Activated T-cell treated with anti-CD3 and anti-CD28 coated beads, Interleukin-2, amount 50 U/mL, for 4 hours (primary cell): Measurements from ENCODE around the gene PNPLA2. TPM values are rescaled to one million over a fixed set of nuclear protein-coding genes. Genes with fewer than 3 reads are reported as not detected.
A peak's percentile ranks its signal among the peaks of the same experiment; 100 is the strongest.

Experiments
- ATAC-seq, 2 donors: fragments of 200-7000 bp; cut with Tn5 transposase; one replicate each; pipeline ENCODE4 v1.10.0; 2021
- DNase-seq: peaks from one replicate; pipeline ENCODE4 v3.0.0-alpha.2; 2020
- H3K27me3 Mint-ChIP-seq: one replicate; pipeline ENCODE4 v1.8.0; 2021; ENCODE audit warnings: low read depth, mixed read lengths
- H3K36me3 Mint-ChIP-seq: one replicate; pipeline ENCODE4 v1.8.0; 2022; ENCODE audit warnings: mixed read lengths; ENCODE audit not compliant: insufficient read depth
- H3K4me1 Mint-ChIP-seq: one replicate; pipeline ENCODE4 v1.8.0; 2021; ENCODE audit warnings: low read depth, mixed read lengths
- H3K4me3 Mint-ChIP-seq: one replicate; pipeline ENCODE4 v1.8.0; 2021; ENCODE audit warnings: mild to moderate bottlenecking, moderate library complexity, mixed read lengths
- H3K9me3 Mint-ChIP-seq: one replicate; pipeline ENCODE4 v1.8.0; 2021; ENCODE audit warnings: mixed read lengths
- total RNA-seq, 3 donors: library from RNA; stranded (reverse); gene quantifications; one replicate each; pipeline ENCODE4 v1.2.1, GENCODE V29; 2021

Gene PNPLA2, protein sequence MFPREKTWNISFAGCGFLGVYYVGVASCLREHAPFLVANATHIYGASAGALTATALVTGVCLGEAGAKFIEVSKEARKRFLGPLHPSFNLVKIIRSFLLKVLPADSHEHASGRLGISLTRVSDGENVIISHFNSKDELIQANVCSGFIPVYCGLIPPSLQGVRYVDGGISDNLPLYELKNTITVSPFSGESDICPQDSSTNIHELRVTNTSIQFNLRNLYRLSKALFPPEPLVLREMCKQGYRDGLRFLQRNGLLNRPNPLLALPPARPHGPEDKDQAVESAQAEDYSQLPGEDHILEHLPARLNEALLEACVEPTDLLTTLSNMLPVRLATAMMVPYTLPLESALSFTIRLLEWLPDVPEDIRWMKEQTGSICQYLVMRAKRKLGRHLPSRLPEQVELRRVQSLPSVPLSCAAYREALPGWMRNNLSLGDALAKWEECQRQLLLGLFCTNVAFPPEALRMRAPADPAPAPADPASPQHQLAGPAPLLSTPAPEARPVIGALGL
- 10 to 100 TPM; 55.5 to 62.4 (median 60.2) TPM for total RNA-seq

DNA sequence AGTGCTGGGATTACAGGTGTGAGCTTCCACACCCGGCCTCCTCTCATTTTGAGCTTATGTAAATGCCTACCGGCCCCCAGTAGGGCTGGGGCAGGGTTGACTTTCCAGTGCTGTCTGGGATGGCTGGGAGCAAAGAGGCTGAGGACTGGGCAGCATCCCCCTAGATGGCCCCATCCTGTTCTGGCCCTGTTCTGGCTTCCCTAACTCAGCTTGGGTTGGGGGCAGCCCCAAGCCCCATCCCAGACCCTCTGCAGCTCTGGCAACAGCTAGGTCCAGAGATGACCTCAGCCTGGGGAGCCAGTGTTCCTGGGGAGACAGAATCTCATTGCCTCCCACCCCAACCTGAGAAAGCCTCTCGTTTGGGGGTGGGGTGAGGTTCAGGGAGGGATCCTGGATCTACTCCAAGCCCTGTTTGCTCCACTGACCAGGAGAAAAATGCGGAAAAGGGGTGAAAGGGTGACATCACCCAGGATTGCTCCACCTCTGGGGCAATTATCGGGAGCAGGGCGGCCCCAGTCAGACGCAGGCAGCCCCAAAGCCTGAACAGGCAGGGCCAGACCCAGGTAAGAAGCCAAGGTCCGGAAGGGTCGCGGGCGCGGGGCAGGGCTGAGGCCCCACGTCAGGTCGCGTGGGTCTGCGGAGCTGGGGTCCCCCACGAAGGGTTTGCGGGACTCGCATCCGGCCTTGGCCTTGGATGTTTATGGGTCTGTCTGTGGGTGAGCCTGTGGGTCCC lies at the start of gene PNPLA2:
PNPLA2 (plus strand) TSS at position 519 of the 733 bp plus-strand sequence. CDS start 805 bp downstream, outside the sequence.
- no peak for ATAC-seq
- no peaks in the 10 kb centered on the region for H3K27me3 Mint-ChIP-seq

DNA sequence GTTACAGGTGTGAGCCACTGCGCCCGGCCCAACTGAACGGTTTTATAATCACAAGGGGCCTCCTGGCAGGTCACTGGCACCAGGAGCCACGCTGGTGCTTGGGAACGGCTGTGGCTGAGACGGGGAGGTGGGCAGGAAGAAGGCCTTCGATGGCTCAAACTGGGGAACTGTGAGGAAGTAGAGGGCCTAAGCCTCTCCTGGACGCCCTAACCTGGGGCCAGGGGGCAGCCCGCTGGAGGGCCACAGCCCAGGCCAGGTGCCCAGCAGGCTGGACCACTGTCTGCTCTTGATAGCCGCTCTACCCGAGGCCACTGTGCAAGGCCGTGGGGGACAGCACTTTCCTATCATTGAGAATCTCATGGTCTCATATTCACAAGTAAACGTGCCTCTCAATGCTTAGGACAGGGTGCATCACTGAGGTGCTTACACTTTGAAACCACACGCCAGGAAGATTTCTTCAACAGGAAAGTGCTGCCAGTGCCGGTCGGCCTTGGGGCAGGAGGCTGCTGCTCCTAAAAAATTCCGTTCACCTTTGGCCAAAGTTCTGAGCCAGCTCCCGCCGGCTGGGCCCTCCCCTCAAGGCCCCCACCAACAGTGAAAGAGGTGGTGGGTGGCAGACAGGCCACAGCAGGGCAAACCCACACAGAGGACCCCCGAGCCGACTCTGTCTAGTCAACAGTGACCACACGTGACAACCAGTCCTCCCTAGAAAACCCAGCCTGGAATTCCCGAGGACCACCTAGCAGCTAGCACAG lies 48.6 kb upstream of the PNPLA2 start:
- ATAC-seq = no peak
- no peaks in the 10 kb centered on the region for H3K27me3 Mint-ChIP-seq
- peaks cover 7% of the 10 kb centered on the region for H3K4me1 Mint-ChIP-seq
- DNase-seq = no peak
- H3K36me3 Mint-ChIP-seq = no peaks in the 10 kb centered on the region
- H3K9me3 Mint-ChIP-seq = no peaks in the 10 kb centered on the region
- H3K4me3 Mint-ChIP-seq = no peak overlapping the region

More for the DNA sequence above, at the start of gene PNPLA2:
- DNase-seq = no peak
- H3K4me3 Mint-ChIP-seq = peak within 1 kb of the TSS; percentile 84
- no peaks in the 10 kb centered on the region for H3K9me3 Mint-ChIP-seq
- H3K4me1 Mint-ChIP-seq = peaks cover 9% of the 10 kb centered on the region
- H3K36me3 Mint-ChIP-seq = peaks cover 5% of the 10 kb centered on the region

DNA sequence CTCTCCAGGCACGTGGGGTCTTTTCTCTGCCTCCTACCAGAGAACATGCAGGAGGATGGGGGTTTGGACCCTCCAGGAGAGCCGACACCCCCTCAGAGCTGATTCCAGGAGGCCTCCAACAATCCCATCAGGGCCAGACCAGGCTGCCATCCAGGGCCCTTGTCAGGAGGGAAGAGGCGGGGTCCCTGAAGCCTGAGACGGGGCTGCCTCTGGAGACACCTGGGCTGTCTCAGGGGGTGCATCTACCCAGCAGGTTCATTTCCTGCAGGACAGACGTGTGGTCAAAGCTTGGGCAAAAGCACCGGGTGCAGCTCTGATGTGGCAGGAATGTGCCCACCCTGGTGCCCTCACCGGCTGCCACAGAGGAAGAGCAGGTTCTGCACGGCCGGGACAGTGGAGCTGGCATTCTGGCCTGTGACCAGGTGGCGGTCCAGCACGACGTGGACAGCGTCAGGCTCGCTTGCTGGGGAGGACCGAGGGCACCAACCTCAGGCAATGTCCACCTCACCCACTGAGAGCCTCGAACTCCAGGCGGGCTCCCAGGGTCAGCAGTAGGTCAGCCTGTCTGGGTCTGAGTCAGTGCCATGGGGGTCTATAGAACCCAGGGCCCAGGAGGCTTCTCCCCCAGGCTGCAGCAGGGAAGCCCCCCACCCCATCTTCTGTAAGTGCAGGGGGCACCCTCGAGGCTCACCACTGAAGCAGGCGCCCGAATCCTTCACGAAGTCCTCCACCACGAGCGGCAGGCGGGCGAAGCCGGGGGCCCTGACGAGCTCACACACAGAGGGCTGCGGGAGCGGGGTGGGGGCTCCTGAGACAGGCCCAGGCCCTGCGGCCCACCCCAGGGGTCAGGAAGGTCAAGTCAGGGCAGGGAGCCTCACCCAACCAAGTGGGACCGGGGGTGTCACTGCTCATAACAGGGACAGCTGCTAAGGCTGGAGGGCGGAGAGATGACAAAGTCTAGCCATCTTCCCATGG lies 47.8 kb upstream of the PNPLA2 start:
- Mint-ChIP-seq H3K27me3 (no peaks in the 10 kb centered on the region), H3K9me3 (no peaks in the 10 kb centered on the region), H3K4me1 (peaks cover 13% of the 10 kb centered on the region), H3K4me3 (no peak overlapping the region), H3K36me3 (peaks cover 2% of the 10 kb centered on the region)
- ATAC-seq (no peak), DNase-seq (no peak)

DNA sequence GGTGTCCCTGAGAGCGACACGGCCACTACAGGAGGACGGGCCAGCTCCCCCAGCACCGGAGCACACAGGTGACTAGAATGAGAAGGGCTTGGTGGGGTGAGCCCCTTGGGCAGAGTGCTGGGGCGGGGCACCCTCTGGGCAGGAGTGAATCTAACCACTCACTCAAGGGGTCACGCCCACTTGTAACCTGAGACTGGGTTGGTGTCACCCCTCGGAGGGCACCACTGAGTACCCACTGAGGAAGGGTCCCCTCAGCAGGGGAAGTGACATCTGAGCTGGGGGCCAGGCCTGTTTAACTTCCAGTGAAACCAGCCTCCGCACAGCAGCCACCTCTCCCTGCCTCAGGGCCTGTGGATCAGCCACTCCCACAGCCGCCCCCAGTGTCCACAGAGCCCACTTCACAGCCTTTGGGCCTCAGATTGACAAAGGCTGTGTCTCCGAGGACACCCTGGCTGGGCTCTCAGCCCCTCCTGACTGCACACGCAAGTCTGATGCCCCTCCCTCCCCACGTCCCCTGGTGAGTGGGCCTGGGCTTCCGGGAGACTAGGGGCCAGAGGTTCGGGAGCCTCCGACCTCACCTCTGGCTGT lies 47.0 kb upstream of the PNPLA2 start:
- no peaks in the 10 kb centered on the region for H3K27me3 Mint-ChIP-seq
- ATAC-seq (no peak), DNase-seq (no peak)
- peaks cover 2% of the 10 kb centered on the region for H3K36me3 Mint-ChIP-seq
- peaks cover 19% of the 10 kb centered on the region for H3K4me1 Mint-ChIP-seq
- H3K4me3 Mint-ChIP-seq = no peak overlapping the region
- no peaks in the 10 kb centered on the region for H3K9me3 Mint-ChIP-seq

DNA sequence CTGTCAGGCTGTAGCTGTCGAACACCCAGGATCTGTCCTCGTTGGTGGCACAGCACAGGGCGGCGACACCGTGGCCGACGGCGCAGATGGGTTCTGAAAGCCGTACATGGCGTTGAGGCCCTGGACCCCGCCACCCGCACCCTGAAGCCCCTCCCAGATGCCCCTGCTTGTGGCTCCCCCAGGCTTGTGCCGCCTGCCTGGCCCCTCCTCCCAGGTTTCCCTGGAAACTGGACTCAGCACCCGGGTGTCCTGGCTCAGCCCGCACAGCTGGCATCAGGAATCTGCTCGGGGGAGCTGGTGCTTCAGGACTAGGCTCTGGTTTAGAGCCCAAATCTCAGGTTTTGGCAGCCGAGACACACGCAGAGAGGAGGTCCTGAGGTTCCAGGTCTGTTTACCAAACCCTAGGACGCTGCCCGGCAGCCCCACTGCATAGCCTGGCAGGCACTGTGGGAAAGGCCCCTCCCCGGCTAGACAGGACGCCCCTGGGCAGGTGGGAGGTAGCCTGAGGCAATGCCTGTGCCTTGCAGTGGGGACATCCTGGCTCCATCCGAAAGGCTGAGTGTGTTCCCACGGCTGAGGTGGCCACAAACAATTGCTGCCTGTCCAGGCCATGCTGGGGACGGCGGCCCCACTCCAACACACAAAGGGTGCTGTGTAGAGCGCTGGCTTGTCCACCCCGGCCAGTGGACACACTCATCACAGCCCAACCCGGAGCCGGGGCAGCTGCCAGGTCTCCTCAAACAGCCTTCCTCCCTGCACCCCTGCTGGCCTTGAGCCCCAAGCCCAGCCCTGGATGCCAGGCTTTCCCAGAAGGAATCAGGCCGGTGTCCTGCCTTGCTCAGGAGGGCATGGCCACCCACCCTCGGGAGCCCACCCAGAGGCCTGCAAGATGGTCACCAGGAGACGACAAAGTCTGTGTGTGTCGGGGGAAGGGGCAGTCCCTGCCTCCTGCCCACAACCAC lies 46.0 kb upstream of the PNPLA2 start:
- H3K9me3 Mint-ChIP-seq = no peaks in the 10 kb centered on the region
- DNase-seq (no peak), ATAC-seq (no peak)
- H3K36me3 Mint-ChIP-seq = peaks cover 2% of the 10 kb centered on the region
- H3K4me3 Mint-ChIP-seq = no peak overlapping the region
- no peaks in the 10 kb centered on the region for H3K27me3 Mint-ChIP-seq
- peaks cover 19% of the 10 kb centered on the region for H3K4me1 Mint-ChIP-seq

DNA sequence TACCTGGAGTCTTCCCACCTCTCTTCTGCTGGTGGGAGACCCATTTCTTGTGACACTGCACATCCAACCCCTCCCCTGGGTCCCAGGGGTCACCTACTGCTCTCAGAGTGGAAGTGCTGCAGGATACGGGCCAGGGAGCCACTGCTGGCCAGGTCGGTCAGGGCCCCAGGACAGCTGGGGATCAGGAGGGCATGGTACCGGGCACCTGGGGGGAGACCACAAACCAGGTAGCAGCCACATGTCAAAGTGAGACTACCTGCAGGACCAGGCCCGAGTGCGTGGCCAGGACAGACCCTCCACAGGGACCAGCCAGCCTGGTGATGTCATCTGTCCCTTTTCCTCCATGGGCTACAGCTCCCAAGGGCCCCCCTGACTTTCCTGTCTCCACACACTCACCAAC lies 45.3 kb upstream of the PNPLA2 start:
- Mint-ChIP-seq H3K36me3 (peaks cover 2% of the 10 kb centered on the region), H3K4me1 (peaks cover 19% of the 10 kb centered on the region), H3K4me3 (no peak overlapping the region), H3K27me3 (no peaks in the 10 kb centered on the region), H3K9me3 (no peaks in the 10 kb centered on the region)
- no peak for ATAC-seq
- no peak for DNase-seq

DNA sequence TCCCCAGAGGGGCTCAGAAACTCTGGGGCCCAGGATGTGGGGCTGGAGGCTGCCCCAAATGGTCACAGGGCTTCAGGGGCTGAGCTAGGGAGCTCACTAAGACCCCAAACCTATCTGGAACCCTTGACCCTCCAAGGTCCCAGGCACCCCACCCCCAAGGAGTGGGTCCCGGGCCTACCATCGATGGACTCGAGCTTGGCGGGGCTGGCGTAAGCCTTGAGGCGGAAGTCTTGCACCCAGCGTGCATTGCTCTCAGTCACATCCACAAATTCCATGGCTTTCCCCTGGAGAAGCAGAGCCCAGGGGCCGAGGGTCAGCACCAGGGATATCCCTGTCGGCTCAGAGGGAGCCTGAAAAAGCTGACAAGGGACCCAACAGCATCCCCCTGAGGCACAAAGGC lies 44.9 kb upstream of the PNPLA2 start:
- DNase-seq (no peak), ATAC-seq (no peak)
- no peak overlapping the region for H3K4me3 Mint-ChIP-seq
- peaks cover 20% of the 10 kb centered on the region for H3K4me1 Mint-ChIP-seq
- no peaks in the 10 kb centered on the region for H3K9me3 Mint-ChIP-seq
- no peaks in the 10 kb centered on the region for H3K27me3 Mint-ChIP-seq
- peaks cover 2% of the 10 kb centered on the region for H3K36me3 Mint-ChIP-seq

DNA sequence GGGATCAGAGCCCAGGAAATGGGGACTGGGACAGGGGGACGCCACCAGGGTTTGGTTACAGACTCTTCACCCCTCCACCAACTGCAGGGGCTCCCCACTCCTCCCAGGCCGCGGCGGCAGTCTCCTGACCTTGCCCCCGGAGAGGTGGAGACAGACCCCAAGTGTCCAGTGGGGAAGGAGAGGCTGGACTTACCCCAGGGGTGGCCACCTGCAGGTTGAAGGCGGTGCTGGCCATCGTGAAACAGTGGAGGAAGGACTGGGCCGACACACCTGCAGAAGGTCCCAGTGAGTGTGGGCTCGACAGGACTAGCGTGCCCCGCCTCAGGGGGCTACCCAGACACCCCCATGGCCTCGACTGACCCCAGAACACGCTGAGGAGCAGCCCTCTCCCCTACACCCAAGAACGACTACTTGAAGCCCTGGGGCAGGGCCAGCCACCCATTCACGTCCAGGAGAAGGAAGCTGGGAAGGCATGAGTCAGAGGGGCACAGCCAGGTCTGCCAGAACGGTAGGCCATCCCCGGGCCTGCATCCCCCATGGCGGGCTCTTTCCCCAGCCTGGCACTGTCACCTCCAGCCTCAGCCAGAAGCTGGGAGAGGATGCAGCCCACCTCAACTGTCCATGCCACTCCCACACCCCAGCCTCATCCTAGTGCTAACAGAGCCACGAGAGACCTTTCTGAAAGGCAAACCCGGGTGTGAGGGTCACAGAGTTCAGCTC lies 43.7 kb upstream of the PNPLA2 start:
- no peak for DNase-seq
- peaks cover 2% of the 10 kb centered on the region for H3K36me3 Mint-ChIP-seq
- peaks cover 27% of the 10 kb centered on the region for H3K4me1 Mint-ChIP-seq
- no peak for ATAC-seq
- no peaks in the 10 kb centered on the region for H3K27me3 Mint-ChIP-seq
- H3K4me3 Mint-ChIP-seq = peak overlapping the region; percentile 76
- no peaks in the 10 kb centered on the region for H3K9me3 Mint-ChIP-seq

DNA sequence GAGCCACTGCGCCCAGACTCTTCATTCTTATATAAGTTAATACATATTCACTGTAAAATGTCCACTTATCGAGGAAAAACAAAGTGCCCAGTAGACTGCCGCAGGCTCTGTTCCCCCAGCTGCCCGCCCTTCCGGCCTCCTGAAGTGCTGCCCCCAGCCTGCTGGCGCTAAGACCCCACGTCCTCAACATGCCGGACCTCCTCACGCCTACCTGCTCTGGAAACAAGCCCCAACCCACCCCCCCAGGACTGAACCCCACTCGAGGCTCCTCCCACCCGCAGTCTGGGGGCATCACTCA lies 42.5 kb upstream of the PNPLA2 start:
- H3K9me3 Mint-ChIP-seq = no peaks in the 10 kb centered on the region
- H3K27me3 Mint-ChIP-seq = no peaks in the 10 kb centered on the region
- peak overlapping the region; percentile 85 for H3K4me3 Mint-ChIP-seq
- DNase-seq (no peak), ATAC-seq (no peak)
- peaks cover 2% of the 10 kb centered on the region for H3K36me3 Mint-ChIP-seq
- H3K4me1 Mint-ChIP-seq = peaks cover 27% of the 10 kb centered on the region

DNA sequence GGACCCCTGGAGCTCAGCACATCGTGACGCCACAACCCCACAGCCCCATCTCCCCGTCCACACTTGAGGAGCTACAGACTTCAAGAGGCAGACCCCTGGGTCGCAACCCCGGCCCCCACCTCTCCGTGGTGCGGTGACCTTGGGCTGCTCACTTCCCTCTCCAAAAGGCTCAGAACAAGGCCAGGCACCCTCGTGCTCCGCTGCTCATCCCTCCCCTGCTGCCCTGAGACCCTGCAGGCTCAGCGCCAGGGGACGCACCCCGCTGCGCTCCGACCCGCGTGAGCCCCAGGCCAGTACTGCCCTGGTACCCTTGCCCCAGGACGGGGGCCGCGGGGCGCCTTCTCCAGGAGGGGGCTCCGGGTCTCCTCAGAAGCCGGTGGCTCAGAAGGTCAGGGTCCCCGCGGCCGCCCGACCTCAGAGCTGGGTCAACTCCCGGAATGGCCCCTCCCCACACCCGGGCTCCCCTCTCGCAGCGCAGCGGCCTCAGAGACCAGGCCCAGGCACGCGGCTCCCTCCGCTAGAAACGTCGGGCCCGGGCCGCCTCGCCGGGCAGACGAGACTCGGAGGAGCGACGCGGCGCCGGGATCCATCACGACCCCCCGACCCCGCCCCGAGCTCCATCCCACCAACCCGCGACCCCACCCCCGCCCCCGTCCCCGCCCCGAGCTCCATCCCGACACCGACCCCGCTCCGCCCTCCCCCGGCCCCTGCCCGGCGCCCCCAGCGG lies 42.0 kb upstream of the PNPLA2 start:
- ATAC-seq (peak; percentile 63 to 66), DNase-seq (no peak)
- Mint-ChIP-seq H3K4me3 (peak overlapping the region; percentile 85), H3K36me3 (peaks cover 2% of the 10 kb centered on the region), H3K4me1 (peaks cover 27% of the 10 kb centered on the region), H3K27me3 (no peaks in the 10 kb centered on the region), H3K9me3 (no peaks in the 10 kb centered on the region)
